Activated B cell treated with CpG ODN at 0.5 μM for 24 hours (primary cell): ENCODE measurements around the gene DUXA. TPM values are rescaled to one million over a fixed set of nuclear protein-coding genes. Genes with fewer than 3 reads are reported as not detected.
A peak's percentile ranks its signal among the peaks of the same experiment; 100 is the strongest.
"Not testable (repeated sequence)": the region's sequence is repeated elsewhere in the genome, so short reads cannot be mapped to it uniquely, and the experiment has no call there.

ENCODE experiments used
- ATAC-seq: fragments of 200-7000 bp; cut with Tn5 transposase; one replicate; pipeline ENCODE4 v1.10.0; 2021; ENCODE audit warnings: low read depth, mild to moderate bottlenecking, moderate library complexity
- CTCF ChIA-PET: fragments of 350-600 bp; sonication (Branson Sonifier 250); formaldehyde crosslinking; loops from one replicate; lab custom pipeline; 2021; ENCODE audit warnings: antibody characterized with exemption; lab: Charles Lee
- POLR2A ChIA-PET: fragments of 350-600 bp; sonication (Branson Sonifier 250); formaldehyde crosslinking; loops from one replicate; lab custom pipeline; 2021; ENCODE audit warnings: antibody characterized with exemption; lab: Charles Lee
- DNase-seq: peaks from one replicate; pipeline ENCODE4 v3.0.0; 2022
- H3K27ac Mint-ChIP-seq: one replicate; pipeline ENCODE4 v1.8.0; 2020; ENCODE audit warnings: mixed read lengths
- H3K27me3 Mint-ChIP-seq: one replicate; pipeline ENCODE4 v1.8.0; 2021; ENCODE audit warnings: mixed read lengths
- H3K36me3 Mint-ChIP-seq: one replicate; pipeline ENCODE4 v1.8.0; 2021; ENCODE audit warnings: low read depth, mixed read lengths
- H3K4me1 Mint-ChIP-seq: one replicate; pipeline ENCODE4 v1.8.0; 2021; ENCODE audit warnings: mixed read lengths
- H3K4me3 Mint-ChIP-seq: one replicate; pipeline ENCODE4 v1.8.0; 2020; ENCODE audit warnings: mild to moderate bottlenecking, mixed read lengths
- H3K9me3 Mint-ChIP-seq: one replicate; pipeline ENCODE4 v1.8.0; 2020; ENCODE audit warnings: mixed read lengths
- intact Hi-C: fragments of 100-400 bp; cut with micrococcal nuclease; formaldehyde crosslinking; loops from one replicate; pipeline ENCODE4 v1.15.1; 2024
- total RNA-seq: library from RNA; stranded (reverse); gene quantifications from 2 replicates; pipeline ENCODE4 v1.2.3, GENCODE V29; 2022
- TF ChIP-seq, protein P1 (sequence below): fragments of 200-600 bp; IDR thresholded peaks from one replicate; pipeline ENCODE4 v1.8.0; 2022; ENCODE audit warnings: antibody characterized with exemption, mild to moderate bottlenecking

The DUXA gene
- total RNA-seq, result not detected in 2 replicates

DNA sequence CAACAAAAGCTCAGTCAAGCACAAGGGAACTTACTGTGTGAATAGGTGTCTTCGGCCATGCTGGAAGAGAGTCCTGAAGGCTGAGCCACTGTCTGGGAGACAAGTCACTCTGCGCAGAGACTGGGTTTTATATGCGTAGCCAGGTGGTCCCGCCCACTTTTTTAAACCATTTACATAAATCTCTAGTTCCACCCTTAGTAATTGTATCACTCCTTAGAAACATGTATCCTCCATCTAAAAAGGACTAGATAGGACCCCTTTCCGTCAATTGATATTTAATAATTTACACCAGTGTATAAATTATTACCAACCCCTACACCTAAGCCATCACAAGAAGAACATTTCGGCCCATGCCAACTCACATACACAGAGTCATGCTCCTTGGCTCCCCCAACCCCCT lies at the start of gene DUXA:
DUXA (minus strand) TSS at position 101 of the 400 bp plus-strand sequence; CDS start at position 59, 42 bp downstream.
- peaks cover 7% of the 10 kb centered on the region for H3K4me1 Mint-ChIP-seq
- no peaks in the 10 kb centered on the region for H3K36me3 Mint-ChIP-seq
- POLR2A ChIA-PET, result no interaction called here
- intact Hi-C loops, result no loop called here
- H3K9me3 Mint-ChIP-seq, result peaks cover 9% of the 10 kb centered on the region
- DNase-seq (no peak), ATAC-seq (no peak)
- H3K27me3 Mint-ChIP-seq, result peaks cover 2% of the 10 kb centered on the region
- no peak within 1 kb of the TSS for H3K4me3 Mint-ChIP-seq
- CTCF ChIA-PET, result no interaction called here
- TF ChIP-seq, protein P1, sequence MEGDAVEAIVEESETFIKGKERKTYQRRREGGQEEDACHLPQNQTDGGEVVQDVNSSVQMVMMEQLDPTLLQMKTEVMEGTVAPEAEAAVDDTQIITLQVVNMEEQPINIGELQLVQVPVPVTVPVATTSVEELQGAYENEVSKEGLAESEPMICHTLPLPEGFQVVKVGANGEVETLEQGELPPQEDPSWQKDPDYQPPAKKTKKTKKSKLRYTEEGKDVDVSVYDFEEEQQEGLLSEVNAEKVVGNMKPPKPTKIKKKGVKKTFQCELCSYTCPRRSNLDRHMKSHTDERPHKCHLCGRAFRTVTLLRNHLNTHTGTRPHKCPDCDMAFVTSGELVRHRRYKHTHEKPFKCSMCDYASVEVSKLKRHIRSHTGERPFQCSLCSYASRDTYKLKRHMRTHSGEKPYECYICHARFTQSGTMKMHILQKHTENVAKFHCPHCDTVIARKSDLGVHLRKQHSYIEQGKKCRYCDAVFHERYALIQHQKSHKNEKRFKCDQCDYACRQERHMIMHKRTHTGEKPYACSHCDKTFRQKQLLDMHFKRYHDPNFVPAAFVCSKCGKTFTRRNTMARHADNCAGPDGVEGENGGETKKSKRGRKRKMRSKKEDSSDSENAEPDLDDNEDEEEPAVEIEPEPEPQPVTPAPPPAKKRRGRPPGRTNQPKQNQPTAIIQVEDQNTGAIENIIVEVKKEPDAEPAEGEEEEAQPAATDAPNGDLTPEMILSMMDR, result no peak
- no peak within 1 kb of the TSS for H3K27ac Mint-ChIP-seq

DNA sequence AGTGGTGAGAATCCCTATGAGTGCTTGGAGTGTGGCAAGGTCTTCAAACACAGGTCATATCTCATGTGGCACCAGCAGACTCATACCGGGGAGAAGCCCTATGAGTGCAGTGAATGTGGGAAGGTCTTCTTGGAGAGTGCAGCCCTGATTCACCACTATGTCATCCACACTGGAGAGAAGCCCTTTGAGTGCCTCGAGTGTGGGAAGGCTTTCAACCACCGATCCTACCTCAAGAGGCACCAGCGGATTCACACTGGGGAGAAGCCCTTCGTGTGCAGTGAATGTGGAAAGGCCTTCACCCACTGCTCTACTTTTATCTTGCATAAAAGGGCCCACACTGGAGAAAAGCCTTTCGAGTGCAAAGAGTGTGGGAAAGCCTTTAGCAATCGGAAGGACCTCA lies 44.8 kb upstream of the DUXA start:
- POLR2A ChIA-PET, result no interaction called here
- Mint-ChIP-seq H3K36me3 (peaks cover 74% of the 10 kb centered on the region), H3K4me3 (no peak overlapping the region), H3K4me1 (peaks cover 4% of the 10 kb centered on the region), H3K27me3 (no peaks in the 10 kb centered on the region), H3K9me3 (no peaks in the 10 kb centered on the region), H3K27ac (no peak overlapping the region)
- no peak for ATAC-seq
- no peak for DNase-seq
- CTCF ChIA-PET, result no interaction called here
- TF ChIP-seq, protein P1, result no peak
- intact Hi-C loops, result no loop called here

DNA sequence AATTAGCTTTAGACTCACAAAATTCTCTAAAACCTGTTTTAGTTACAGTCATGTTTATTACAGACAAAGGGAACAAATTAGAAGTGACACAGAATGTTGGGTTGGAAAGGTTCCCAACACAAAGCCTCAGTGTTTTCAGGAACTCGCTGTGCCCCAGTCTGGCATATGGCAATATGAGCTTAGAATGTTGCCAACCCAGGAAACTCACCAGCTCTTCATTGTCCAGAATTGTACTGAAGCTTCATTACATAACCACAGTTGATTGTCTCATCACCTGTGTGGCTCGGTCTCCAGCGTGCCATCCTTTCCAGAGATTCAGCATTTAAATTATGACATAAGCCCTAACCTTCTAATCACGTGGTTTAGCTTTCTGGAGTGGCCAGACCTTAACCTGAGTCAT lies 43.1 kb upstream of the DUXA start:
- Mint-ChIP-seq H3K36me3 (peaks cover 75% of the 10 kb centered on the region), H3K27me3 (no peaks in the 10 kb centered on the region), H3K9me3 (no peaks in the 10 kb centered on the region), H3K4me3 (no peak overlapping the region), H3K4me1 (peaks cover 4% of the 10 kb centered on the region), H3K27ac (no peak overlapping the region)
- intact Hi-C loops, result no loop called here
- TF ChIP-seq, protein P1, result no peak
- DNase-seq (no peak), ATAC-seq (no peak)
- CTCF ChIA-PET, result no interaction called here
- POLR2A ChIA-PET, result no interaction called here

DNA sequence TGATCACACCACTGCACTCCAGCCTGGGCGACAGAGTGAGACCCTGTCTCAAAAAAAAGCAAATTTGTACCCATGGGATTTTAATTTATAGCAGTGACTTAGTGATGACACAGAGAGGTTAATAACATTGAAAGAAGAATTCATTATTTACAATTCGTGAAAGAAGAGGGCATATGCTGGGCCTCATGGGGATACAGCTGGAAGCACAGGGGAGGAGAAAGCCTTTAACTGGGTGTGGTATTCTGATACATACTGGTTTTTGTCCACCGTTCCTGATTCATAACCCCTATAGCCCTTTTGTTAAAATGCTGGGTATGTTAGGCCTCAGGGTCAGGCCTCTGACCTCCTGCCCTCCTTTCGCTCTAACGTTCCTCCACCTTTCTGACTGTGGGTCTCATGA lies 34.9 kb upstream of the DUXA start:
- Mint-ChIP-seq H3K27ac (no peak overlapping the region), H3K36me3 (peaks cover 85% of the 10 kb centered on the region), H3K9me3 (no peaks in the 10 kb centered on the region), H3K27me3 (no peaks in the 10 kb centered on the region), H3K4me3 (no peak overlapping the region), H3K4me1 (peaks cover 12% of the 10 kb centered on the region)
- ChIA-PET CTCF (no interaction called here), POLR2A (no interaction called here)
- TF ChIP-seq, protein P1, result no peak
- ATAC-seq, result no peak
- no peak for DNase-seq
- intact Hi-C loops, result no loop called here

DNA sequence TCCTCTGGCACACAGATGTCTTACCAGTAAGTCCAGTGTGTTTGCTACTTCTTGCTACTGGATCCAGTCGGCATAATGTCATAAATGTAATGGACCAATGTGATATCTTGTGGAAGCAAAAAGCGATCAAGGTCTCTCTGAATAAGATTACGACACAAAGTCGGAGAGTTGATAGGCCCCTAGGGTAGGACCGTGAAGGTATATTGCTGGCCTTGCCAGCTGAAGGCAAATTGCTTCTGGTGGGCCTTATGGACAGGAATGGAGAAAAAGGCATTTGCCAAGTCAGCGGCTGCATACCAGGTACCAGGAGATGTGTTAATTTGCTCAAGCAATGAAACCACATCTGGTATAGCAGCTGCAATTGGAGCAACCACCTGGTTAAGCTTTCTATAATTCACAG lies 30.6 kb upstream of the DUXA start:
- H3K4me3 Mint-ChIP-seq, DNase-seq, ATAC-seq, H3K27me3 Mint-ChIP-seq, H3K27ac Mint-ChIP-seq, CTCF ChIA-PET, H3K9me3 Mint-ChIP-seq, POLR2A ChIA-PET: not testable (repeated sequence)
- H3K4me1 Mint-ChIP-seq, result peaks cover 19% of the 10 kb centered on the region
- H3K36me3 Mint-ChIP-seq, result peaks cover 94% of the 10 kb centered on the region
- intact Hi-C loops, result loop anchor here (10.0 kb wide), 1 partner anchor 167 kb away; the partner anchor contains the start of genes TRAPPC2B and ZNF547

- Mint-ChIP-seq H3K27ac (no peak overlapping the region), H3K4me1 (peaks cover 36% of the 10 kb centered on the region), H3K9me3 (peaks cover 11% of the 10 kb centered on the region), H3K27me3 (no peaks in the 10 kb centered on the region), H3K4me3 (peak overlapping the region; percentile 92), H3K36me3 (peaks cover 70% of the 10 kb centered on the region)
- POLR2A ChIA-PET, result no interaction called here
- DNase-seq (no peak), ATAC-seq (no peak)
- TF ChIP-seq, protein P1, result no peak
- intact Hi-C loops, result loop anchor here (10.0 kb wide), 1 partner anchor 172 kb away; the partner anchor contains the start of genes TRAPPC2B and ZNF547
- CTCF ChIA-PET, result no interaction called here
Observed at GRCh38 chr19:57192993-57193392, 25.7 kb upstream of the DUXA start.
